Measurements from ENCODE around the gene TRMU. TPM values are rescaled to one million over a fixed set of nuclear protein-coding genes. Genes with fewer than 3 reads are reported as not detected.

TRMU gene
- total and polyA plus RNA-seq, 2 of the 8 experiments (the other 6 are each of a cell fraction or from before 2014, with no cell fraction given) = 43.4 to 70.6 TPM

DNA sequence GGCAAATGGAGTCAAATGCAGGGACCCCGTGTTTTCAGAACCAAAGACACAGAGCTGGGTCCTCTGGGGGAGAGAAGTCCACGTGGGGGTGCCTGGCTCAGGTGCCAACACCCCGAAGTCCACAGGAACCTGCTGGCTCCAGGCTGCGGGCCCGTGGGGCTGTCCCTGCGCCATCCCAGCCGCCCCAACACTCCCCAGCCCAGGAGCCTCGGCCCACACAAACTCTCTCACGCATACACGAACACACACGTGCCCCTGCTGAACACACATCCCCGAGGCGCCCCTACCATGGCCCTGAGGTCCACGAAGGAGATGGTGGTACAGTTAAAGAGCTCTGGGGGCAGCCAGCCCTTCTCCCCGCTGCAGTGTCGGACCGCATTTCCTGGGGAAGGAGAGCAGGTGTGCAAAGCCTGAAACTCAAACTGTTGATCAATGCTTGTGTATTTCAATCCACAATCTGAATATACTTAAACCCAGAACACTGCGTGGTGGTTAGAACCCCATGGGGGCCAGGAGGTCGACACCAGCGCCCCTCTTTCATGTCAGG lies 54.7 kb downstream of the TRMU start:
- H2BK15ac ChIP-seq (ENCODE audit: low read length) = no peak overlapping the region
- H2BK20ac ChIP-seq (ENCODE audit: low read length) = no peak overlapping the region
- no peak overlapping the region for H3K14ac ChIP-seq (ENCODE audit: insufficient read length)
- H3K27ac ChIP-seq (ENCODE audit: low read depth, low read length) = no peak overlapping the region; the same call in 1 of the 2 replicates
- peaks cover 0 to 2% of the 10 kb centered on the region in 2 experiments for H4K20me1 ChIP-seq (replicated peaks in 1 of 2; ENCODE audit: control insufficient read depth in 1 of 2, insufficient read depth in 2 of 2, low read length in 2 of 2)
- peaks cover 0 to 2% (median 0%) of the 10 kb centered on the region in 4 experiments; a peak in 2 of 7 replicates for H3K4me1 ChIP-seq (replicated peaks in 1 of 4; ENCODE audit: control insufficient read depth in 3 of 4, insufficient read depth in 4 of 4, low read length in 3 of 4)
- no peaks in the 10 kb centered on the region for H3K23me2 ChIP-seq (ENCODE audit: low read depth, low read length)
- no peak for FAIRE-seq
- no peak overlapping the region for H3K4me3 ChIP-seq (ENCODE audit: extremely low read depth in 1 of 4, insufficient read depth in 2 of 4, low read depth in 3 of 4, low read length in 4 of 4)
- ChIA-PET CTCF (ENCODE audit: partially characterized antibody) (interaction anchor here (1.3 to 2.1 kb wide), 2 partner anchors 22 to 57 kb away, joined by 3 to 6 read pairs; no protein-coding TSS in a partner anchor), POLR2A (ENCODE audit: partially characterized antibody) (no interaction called here)
- no peak overlapping the region for H3K18ac ChIP-seq (ENCODE audit: extremely low read depth, low read length)
- H4K91ac ChIP-seq (replicated peaks; ENCODE audit: insufficient read length, low read length) = no peak overlapping the region
- H3K9ac ChIP-seq (replicated peaks in 1 of 4; ENCODE audit: extremely low read depth in 1 of 4, low read depth in 3 of 4, low read length in 3 of 4) = no peak overlapping the region
- no peak for DNase-seq (ENCODE audit: low read depth in 1 of 2, low spot score in 2 of 2)
- H2BK12ac ChIP-seq (ENCODE audit: low read depth, low read length) = no peak overlapping the region
- H3K4ac ChIP-seq (replicated peaks; ENCODE audit: insufficient read length, low read depth, low read length) = no peak overlapping the region
- H2BK5ac ChIP-seq (ENCODE audit: low read depth, low read length) = no peak overlapping the region
- H3K79me2 ChIP-seq (ENCODE audit: control insufficient read depth in 1 of 2, insufficient read depth in 2 of 2, low read length in 2 of 2) = no peaks in the 10 kb centered on the region
- H3K79me1 ChIP-seq (ENCODE audit: low read depth, low read length) = no peaks in the 10 kb centered on the region
- no peak overlapping the region for H2AFZ ChIP-seq (ENCODE audit: low read length)
- no peaks in the 10 kb centered on the region for H3K27me3 ChIP-seq (replicated peaks in 1 of 4; ENCODE audit: control insufficient read depth in 3 of 4, extremely low read depth in 1 of 4, insufficient read depth in 3 of 4, low read length in 3 of 4)
- H3K4me2 ChIP-seq (ENCODE audit: insufficient read depth in 1 of 2, low read depth in 2 of 2, low read length in 2 of 2) = no peak overlapping the region
- H2BK120ac ChIP-seq (replicated peaks; ENCODE audit: low read depth, low read length) = no peak overlapping the region
- H4K8ac ChIP-seq (ENCODE audit: extremely low read depth, insufficient read depth, low read length) = no peak overlapping the region
- H3K23ac ChIP-seq (ENCODE audit: insufficient read length) = no peak overlapping the region
- TF ChIP-seq SP4 (IDR thresholded peaks at IDR 0.05; ENCODE audit: low read length) = no peak
- no peak for TF ChIP-seq BCL11A (IDR thresholded peaks at IDR 0.05; ENCODE audit: low read depth in 2 of 2, low read length in 2 of 2)
- TF ChIP-seq, protein P1, sequence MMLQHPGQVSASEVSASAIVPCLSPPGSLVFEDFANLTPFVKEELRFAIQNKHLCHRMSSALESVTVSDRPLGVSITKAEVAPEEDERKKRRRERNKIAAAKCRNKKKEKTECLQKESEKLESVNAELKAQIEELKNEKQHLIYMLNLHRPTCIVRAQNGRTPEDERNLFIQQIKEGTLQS (IDR thresholded peaks at IDR 0.05; ENCODE audit: insufficient read depth, low read depth, low read length) = no peak
- TF ChIP-seq TCF12 (IDR thresholded peaks at IDR 0.05; ENCODE audit: low read depth, low read length) = no peak
- 87% methylated on average over 20 of the region's 20 CpGs; no CpG with 5 or more reads in 1 of the 2 experiments for WGBS, 2 experiments (ENCODE audit: extremely low coverage in 1 of 2, insufficient coverage in 1 of 2, insufficient read length in 1 of 2, insufficient replicate concordance in 2 of 2, low coverage in 1 of 2, low lambda C conversion rate in 2 of 2, missing lambda C conversion rate in 1 of 2)
- no peak overlapping the region for H4K5ac ChIP-seq (ENCODE audit: insufficient read length, low read depth, low read length)
- H3K9me3 ChIP-seq (ENCODE audit: insufficient read depth in 2 of 2, low read depth in 1 of 2, low read length in 1 of 2) = no peaks in the 10 kb centered on the region
- H2AK5ac ChIP-seq (ENCODE audit: low read depth, low read length) = no peak overlapping the region
- no peak overlapping the region for H3K56ac ChIP-seq (replicated peaks; ENCODE audit: insufficient read length, low read depth, low read length)
- 0 out of 8 replicates have a peak, but pooled peaks cover 0 to 2% (median 0%) of the 10 kb centered on the region in 4 experiments for H3K36me3 ChIP-seq (ENCODE audit: control insufficient read depth in 2 of 4, insufficient read depth in 4 of 4, low read length in 3 of 4)
